Measurements from ENCODE around the gene TRIOBP.

DNA sequence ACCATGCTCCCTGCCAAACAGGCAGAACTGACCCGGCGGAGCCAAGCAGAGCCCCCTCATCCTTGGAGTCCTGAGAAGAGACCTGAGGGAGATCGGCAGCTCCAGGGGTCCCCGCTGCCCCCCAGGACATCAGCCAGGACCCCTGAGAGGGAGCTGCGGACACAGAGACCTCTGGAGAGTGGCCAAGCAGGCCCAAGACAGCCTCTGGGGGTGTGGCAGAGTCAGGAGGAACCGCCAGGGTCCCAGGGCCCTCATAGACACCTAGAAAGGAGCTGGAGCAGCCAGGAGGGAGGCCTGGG, 37.5 kb downstream of the TRIOBP start:
- TF ChIP-seq CTCF (optimal IDR thresholded peaks at IDR 0.05 in 1 of 3, IDR thresholded peaks at IDR 0.05 in 1 of 3, conservative IDR thresholded peaks at IDR 0.05 in 1 of 3; ENCODE audit: extremely low read depth in 1 of 3, insufficient read depth in 2 of 3, low read length in 3 of 3) (no peak), EZH2 (IDR thresholded peaks at IDR 0.05; ENCODE audit: low read length) (no peak)
